ENCODE data around the gene GULP1. TPM values are rescaled to one million over a fixed set of nuclear protein-coding genes. Genes with fewer than 3 reads are reported as not detected.

The GULP1 gene
- total RNA-seq, 1 experiment from 2014 or later, result 140 TPM

GRCh38 chr2:188388831-188389230 lies 97.2 kb downstream of the GULP1 start:
- peak overlapping the region in 2 of 3 experiments; percentile 35 to 83; a peak in 4 of 7 replicates for H3K27ac Mint-ChIP-seq
- Histone ChIP-seq H3K14ac (ENCODE audit: insufficient read depth, low read length) (no peak overlapping the region), H2AFZ (ENCODE audit: low read length) (no peak overlapping the region), H3K4ac (ENCODE audit: low read depth, low read length) (no peak overlapping the region), H2BK12ac (ENCODE audit: insufficient read length, low read depth, low read length) (no peak overlapping the region), H2BK15ac (ENCODE audit: low read depth, low read length) (no peak overlapping the region), H2BK120ac (ENCODE audit: low read depth, low read length, poor library complexity, severe bottlenecking) (no peak overlapping the region), H2BK20ac (ENCODE audit: low read depth, low read length, poor library complexity, severe bottlenecking) (no peak overlapping the region), H3K27me3 (ENCODE audit: insufficient read depth, low read length) (no peaks in the 10 kb centered on the region), H3K4me2 (ENCODE audit: insufficient read depth, insufficient read length, low read length) (no peak overlapping the region), H3K9ac (ENCODE audit: extremely low read depth, insufficient read length, low read length) (no peak overlapping the region), H3K18ac (ENCODE audit: insufficient read length, low read depth, low read length) (no peak overlapping the region), H4K20me1 (ENCODE audit: control insufficient read depth, insufficient read depth, insufficient read length) (no peaks in the 10 kb centered on the region), H3K9me3 (ENCODE audit: control insufficient read depth, low read depth, low read length) (peaks cover 23% of the 10 kb centered on the region), H3K27ac (ENCODE audit: insufficient read length, low read depth, low read length) (no peak overlapping the region), H2AK5ac (ENCODE audit: insufficient read length, low read length) (no peak overlapping the region), H3K23ac (ENCODE audit: insufficient read length, low read depth, low read length) (no peak overlapping the region), H3K23me2 (ENCODE audit: insufficient read length, low read depth, low read length, poor library complexity, severe bottlenecking) (no peaks in the 10 kb centered on the region), H4K8ac (replicated peaks; ENCODE audit: insufficient read length, low read depth, low read length) (no peak overlapping the region), H3K4me1 (ENCODE audit: insufficient read depth, low read length) (no peaks in the 10 kb centered on the region), H2BK5ac (ENCODE audit: insufficient read length, low read length) (no peak overlapping the region), H3K79me2 (ENCODE audit: insufficient read depth, low read length) (peaks cover 13% of the 10 kb centered on the region; the same call in 1 of the 2 replicates), H3T11ph (ENCODE audit: low read length) (no peak overlapping the region), H3K79me1 (ENCODE audit: insufficient read depth, low read depth, low read length, poor library complexity, severe bottlenecking) (peaks cover 3% of the 10 kb centered on the region), H4K91ac (ENCODE audit: insufficient read length, low read depth, low read length) (no peak overlapping the region), H4K5ac (ENCODE audit: insufficient read length, low read depth, low read length) (no peak overlapping the region), H3K56ac (ENCODE audit: insufficient read length, low read depth, low read length) (no peak overlapping the region)
- peaks cover 2% of the 10 kb centered on the region; the same call in 1 of the 2 replicates for H3K27me3 Mint-ChIP-seq (ENCODE audit: low read depth)
- H3K9me3 Mint-ChIP-seq, result peaks cover 33 to 40% of the 10 kb centered on the region in 2 experiments
- no peak for DNase-seq
- peaks cover 55 to 59% (median 59%) of the 10 kb centered on the region in 3 experiments for H3K36me3 Mint-ChIP-seq (ENCODE audit: insufficient read depth in 1 of 3, low read depth in 3 of 3)
- H3K4me3 Mint-ChIP-seq, result no peak overlapping the region
- 100% methylated on average over 1 of the region's 3 CpGs for WGBS (ENCODE audit: extremely low coverage, insufficient read length, low lambda C conversion rate)
- TF ChIP-seq CTCF (conservative IDR thresholded peaks at IDR 0.05), result no peak
- H3K4me1 Mint-ChIP-seq, result peaks cover 31 to 37% of the 10 kb centered on the region in 2 experiments
